ENCODE measurements around the gene DGKB.

Gene DGKB

GRCh38 chr7:14682910-14683465 lies 219.6 kb downstream of the DGKB start:
- no peak for DNase-seq

- DNase-seq: no peak
Observed at GRCh38 chr7:14676896-14677295, 225.7 kb downstream of the DGKB start.

GRCh38 chr7:14673202-14673601 lies 229.3 kb downstream of the DGKB start:
- DNase-seq: no peak

- DNase-seq: no peak
Observed at GRCh38 chr7:14666913-14667312, 235.6 kb downstream of the DGKB start.

GRCh38 chr7:14666304-14666703 lies 236.2 kb downstream of the DGKB start:
- no peak for DNase-seq

- DNase-seq: no peak
Observed at GRCh38 chr7:14639801-14640200, 262.8 kb downstream of the DGKB start.

GRCh38 chr7:14639329-14639728 lies 263.2 kb downstream of the DGKB start:
- DNase-seq: no peak

- DNase-seq: no peak
Observed at GRCh38 chr7:14637968-14638367, 264.6 kb downstream of the DGKB start.

- no peak for DNase-seq
Observed at GRCh38 chr7:14635955-14636354, 266.6 kb downstream of the DGKB start.

- DNase-seq: no peak
Observed at GRCh38 chr7:14630048-14630447, 272.5 kb downstream of the DGKB start.

GRCh38 chr7:14628516-14628915 lies 274.0 kb downstream of the DGKB start:
- no peak for DNase-seq

GRCh38 chr7:14626076-14626475 lies 276.5 kb downstream of the DGKB start:
- DNase-seq: no peak

- no peak for DNase-seq
Observed at GRCh38 chr7:14622559-14622958, 280.0 kb downstream of the DGKB start.

GRCh38 chr7:14606101-14606500 lies 296.4 kb downstream of the DGKB start:
- no peak for DNase-seq

- DNase-seq: no peak
Observed at GRCh38 chr7:14604606-14605005, 297.9 kb downstream of the DGKB start.

- DNase-seq: no peak
Observed at GRCh38 chr7:14602851-14603250, 299.7 kb downstream of the DGKB start.

- no peak for DNase-seq
Observed at GRCh38 chr7:14600766-14601367, 301.7 kb downstream of the DGKB start.

GRCh38 chr7:14598978-14599377 lies 303.6 kb downstream of the DGKB start:
- DNase-seq: no peak

GRCh38 chr7:14596421-14596820 lies 306.1 kb downstream of the DGKB start:
- no peak for DNase-seq

GRCh38 chr7:14590206-14590605 lies 312.3 kb downstream of the DGKB start:
- no peak for DNase-seq

- DNase-seq: no peak
Observed at GRCh38 chr7:14585232-14585631, 317.3 kb downstream of the DGKB start.

GRCh38 chr7:14583518-14583917 lies 319.0 kb downstream of the DGKB start:
- no peak for DNase-seq

GRCh38 chr7:14582010-14582409 lies 320.5 kb downstream of the DGKB start:
- DNase-seq: no peak

- DNase-seq: no peak
Observed at GRCh38 chr7:14579971-14580370, 322.6 kb downstream of the DGKB start.

- no peak for DNase-seq
Observed at GRCh38 chr7:14576578-14576977, 326.0 kb downstream of the DGKB start.

Data from stimulated activated CD4-positive, alpha-beta T cell treated with anti-CD3 and anti-CD28 coated beads, Interleukin-1b, Interleukin-23, amount 100 ng/mL, for 48 hours (primary cell).